Heart left ventricle (tissue), 16 donors: Measurements from ENCODE around the gene FSTL4. TPM values are rescaled to one million over a fixed set of nuclear protein-coding genes. Genes with fewer than 3 reads are reported as not detected.

Experiments used
- ATAC-seq, 4 donors: fragments of 200-7000 bp; cut with Tn5 transposase; one replicate each; pipeline ENCODE4 v1.9.1; 2020 to 2022; ENCODE audit warnings: moderate library complexity in 4 of 4, mild to moderate bottlenecking in 3 of 4, moderate number of reproducible peaks in 1 of 4
- DNase-seq, 5 donors: peaks; one replicate each; pipeline ENCODE4 v3.0.0-alpha.2; 2020
- H3K27ac ChIP-seq, 12 donors: fragments of 200-600 bp; sonication (generic) in 4 of 12; one replicate each; pipeline versions ENCODE4 v1.5.0 to v1.8.0; 2016 to 2022; ENCODE audit warnings: mild to moderate bottlenecking in 2 of 12
- H3K27me3 ChIP-seq, 9 donors: fragments of 200-600 bp; sonication (generic) in 2 of 9; one replicate each; pipeline versions ENCODE4 v1.5.1 to v1.8.0; 2016 to 2022; ENCODE audit warnings: mild to moderate bottlenecking in 3 of 9
- H3K36me3 ChIP-seq, 9 donors: fragments of 200-600 bp; sonication (generic) in 2 of 9; one replicate each; pipeline versions ENCODE4 v1.5.0 to v1.8.0; 2018 to 2022; ENCODE audit warnings: mild to moderate bottlenecking in 2 of 9
- H3K4me1 ChIP-seq, 12 donors: fragments of 200-600 bp; sonication (generic) in 4 of 12; one replicate each; pipeline versions ENCODE4 v1.5.0 to v1.8.0; 2016 to 2022; ENCODE audit warnings: mild to moderate bottlenecking in 3 of 12
- H3K4me3 ChIP-seq, 12 donors: fragments of 200-600 bp; sonication (generic) in 4 of 12; one replicate each; pipeline versions ENCODE4 v1.5.0 to v1.8.0; 2017 to 2022; ENCODE audit warnings: mild to moderate bottlenecking in 9 of 12, moderate library complexity in 4 of 12
- H3K9me3 ChIP-seq, 12 donors: fragments of 200-600 bp; sonication (generic) in 4 of 12; one replicate each; pipeline versions ENCODE4 v1.5.0 to v1.8.0; 2016 to 2022; ENCODE audit warnings: mild to moderate bottlenecking in 1 of 12
- POLR2A ChIP-seq, 2 donors: fragments of 450-650 bp; IDR thresholded peaks; one replicate each; pipeline ENCODE4 v1.6.1; 2017; ENCODE audit warnings: antibody characterized with exemption in 2 of 2, mild to moderate bottlenecking in 2 of 2, moderate library complexity in 2 of 2
- WGBS, 4 donors: extraction: QIAGEN DNeasy Blood & Tissue Kit in 2 of 4; methylation state at CpG; one replicate each; pipeline versions ENCODE4 v1.1.5 to v1.1.7; 2013 to 2018; 5-methylcytosine and 5-hydroxymethylcytosine counted together
- intact Hi-C, 10 donors: fragments of 100-400 bp; cut with DNase I; formaldehyde crosslinking; loops; one replicate each; pipeline versions ENCODE4 v1.11.1 to v1.14.2; 2022
- polyA plus RNA-seq, 2 donors: library from polyadenylated mRNA; stranded (reverse); fragments of 200-250 nt; gene quantifications; one replicate each; pipeline ENCODE4 v1.2.3, GENCODE V29; 2013
- total RNA-seq, 9 donors: library from RNA; depleted of rRNA in 2 of 9; stranded (reverse); fragments of >200 nt in 2 of 9; fragmentation: NEBNext Ultra II Directional in 3 of 9; extraction: Animal tissue kit (Norgen Biotek cat#: 25700) in 3 of 9; gene quantifications; one replicate each; pipeline versions ENCODE4 v1.1.0 to v1.2.4, GENCODE V29; 2016 to 2023
- TF ChIP-seq, protein P1 (sequence below), 12 donors: fragments of 200-600 bp; sonication (generic) in 4 of 12; IDR thresholded peaks; one replicate each; pipeline versions ENCODE4 v1.5.0 to v1.8.0; 2018 to 2022; ENCODE audit warnings: antibody characterized with exemption in 12 of 12, mild to moderate bottlenecking in 5 of 12
- donor health status: ischemic (EF 13 %, LVEDD 7.1; RV severe dilation, severe dysfunction).
- donor health status: healthy with polysubstance abuse.
- donor health status: DM: no; HTN: yes; CAD: no.
- donor health status: DM: no; HTN: no; CAD: no.
- donor health status: ischemic (EF 25% LVEDD 6.9; RV normal size, moderate dysfunction).
- donor health status: ischemic (EF 25% LVEDD 5.7; RV mildly dilated, moderate dysfunction).
- donor health status: healthy.
- donor health status: DM: yes; HTN: yes; CAD: no.
- donor health status: ischemic (EF 35%, LVEDD 5.7; RV mildly dilated, moderate dysfunction).
- donor health status: nonischemic (EF 11% LVEDD 7.7; RV severe dilation, severe dysfunction).
- donor health status: DM: yes; HTN: yes; CAD: no.
- donor health status: PGD.
- donor health status: ischemic (EF 29% LVEDD 5.4; RV normal size, mild dysfunction).
- donor health status: nonischemic (EF 23%, LVEDD 6.1; RV moderate dilation, normal function).

Gene FSTL4
- total and polyA plus RNA-seq, 11 donors = 0.01 to 0.39 (median 0.17) TPM; not detected in 6

- Histone ChIP-seq H3K36me3 (no peaks in the 10 kb centered on the region), H3K27ac (no peak overlapping the region), H3K4me1 (no peaks in the 10 kb centered on the region), H3K9me3 (no peaks in the 10 kb centered on the region), H3K27me3 (peaks cover 0 to 12% (median 0%) of the 10 kb centered on the region in 9 donors), H3K4me3 (no peak overlapping the region)
- TF ChIP-seq POLR2A (IDR thresholded peaks at IDR 0.05) = no peak
- TF ChIP-seq, protein P1, sequence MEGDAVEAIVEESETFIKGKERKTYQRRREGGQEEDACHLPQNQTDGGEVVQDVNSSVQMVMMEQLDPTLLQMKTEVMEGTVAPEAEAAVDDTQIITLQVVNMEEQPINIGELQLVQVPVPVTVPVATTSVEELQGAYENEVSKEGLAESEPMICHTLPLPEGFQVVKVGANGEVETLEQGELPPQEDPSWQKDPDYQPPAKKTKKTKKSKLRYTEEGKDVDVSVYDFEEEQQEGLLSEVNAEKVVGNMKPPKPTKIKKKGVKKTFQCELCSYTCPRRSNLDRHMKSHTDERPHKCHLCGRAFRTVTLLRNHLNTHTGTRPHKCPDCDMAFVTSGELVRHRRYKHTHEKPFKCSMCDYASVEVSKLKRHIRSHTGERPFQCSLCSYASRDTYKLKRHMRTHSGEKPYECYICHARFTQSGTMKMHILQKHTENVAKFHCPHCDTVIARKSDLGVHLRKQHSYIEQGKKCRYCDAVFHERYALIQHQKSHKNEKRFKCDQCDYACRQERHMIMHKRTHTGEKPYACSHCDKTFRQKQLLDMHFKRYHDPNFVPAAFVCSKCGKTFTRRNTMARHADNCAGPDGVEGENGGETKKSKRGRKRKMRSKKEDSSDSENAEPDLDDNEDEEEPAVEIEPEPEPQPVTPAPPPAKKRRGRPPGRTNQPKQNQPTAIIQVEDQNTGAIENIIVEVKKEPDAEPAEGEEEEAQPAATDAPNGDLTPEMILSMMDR (IDR thresholded peaks at IDR 0.05) = no peak
- DNase-seq (no peak), ATAC-seq (no peak)
- 89 to 91% (median 90%) methylated on average over 7 of the region's 7 CpGs for WGBS, 4 donors
- intact Hi-C loops = no loop called here
These were observed 298.3 kb downstream of the FSTL4 start for GRCh38 chr5:133314086-133314485.

GRCh38 chr5:133311176-133311575 is 301.2 kb downstream of the FSTL4 start:
- Histone ChIP-seq H3K4me3 (no peak overlapping the region), H3K27me3 (peaks cover 0 to 5% (median 0%) of the 10 kb centered on the region in 9 donors), H3K36me3 (no peaks in the 10 kb centered on the region), H3K27ac (no peak overlapping the region), H3K9me3 (no peaks in the 10 kb centered on the region), H3K4me1 (no peaks in the 10 kb centered on the region)
- TF ChIP-seq POLR2A (IDR thresholded peaks at IDR 0.05) = no peak
- TF ChIP-seq, protein P1 (IDR thresholded peaks at IDR 0.05) = no peak
- ATAC-seq (no peak), DNase-seq (no peak)
- WGBS, 4 donors = 81 to 96% (median 87%) methylated on average over 4 of the region's 4 CpGs
- intact Hi-C loops = no loop called here

DNA sequence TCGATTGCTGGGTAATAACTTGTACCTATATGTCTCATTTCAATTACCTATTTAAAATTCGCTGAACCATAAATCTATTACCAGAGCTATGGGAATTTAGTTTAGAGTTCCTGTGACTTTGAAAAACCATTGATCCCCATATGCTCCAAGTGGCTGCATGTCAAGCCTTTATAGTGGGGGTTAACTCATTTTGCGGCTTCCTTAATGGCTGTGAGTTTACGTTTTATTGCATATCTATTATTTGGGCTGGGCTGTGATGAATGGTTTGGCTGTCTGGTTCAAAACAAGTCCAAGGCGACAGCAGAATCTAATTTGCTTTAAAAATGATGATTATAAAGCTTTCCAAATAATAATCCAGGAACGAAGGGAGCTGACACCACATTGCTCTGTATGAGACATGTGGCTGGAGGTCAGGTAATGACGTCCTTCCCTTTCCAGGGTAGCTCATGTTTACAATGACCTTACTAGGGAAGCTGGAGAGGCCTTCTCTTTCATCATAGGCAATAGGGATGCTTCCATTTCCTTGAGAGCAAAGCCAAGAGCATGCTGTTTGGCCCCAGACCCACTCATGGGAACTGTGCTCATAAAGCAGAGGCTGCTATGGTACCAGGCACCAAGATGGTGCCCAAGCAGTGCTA is 302.2 kb downstream of the FSTL4 start:
- TF ChIP-seq, protein P1 (IDR thresholded peaks at IDR 0.05) = no peak
- TF ChIP-seq POLR2A (IDR thresholded peaks at IDR 0.05) = no peak

GRCh38 chr5:133309166-133309795 is 303.1 kb downstream of the FSTL4 start:
- no peaks in the 10 kb centered on the region for H3K27me3 ChIP-seq
- H3K4me1 ChIP-seq = no peaks in the 10 kb centered on the region
- H3K36me3 ChIP-seq = no peaks in the 10 kb centered on the region
- WGBS, 4 donors = 69 to 84% (median 72%) methylated on average over 5 to 6 of the region's 6 CpGs
- no peak overlapping the region for H3K27ac ChIP-seq
- no peak overlapping the region for H3K4me3 ChIP-seq
- H3K9me3 ChIP-seq = no peaks in the 10 kb centered on the region
- ATAC-seq (no peak), DNase-seq (no peak)
- intact Hi-C loops = no loop called here
- no peak for TF ChIP-seq POLR2A (IDR thresholded peaks at IDR 0.05)
- TF ChIP-seq, protein P1 (IDR thresholded peaks at IDR 0.05) = no peak

More for the DNA sequence above, 302.2 kb downstream of the FSTL4 start:
- no peak for ATAC-seq
- no peaks in the 10 kb centered on the region for H3K36me3 ChIP-seq
- H3K4me3 ChIP-seq = no peak overlapping the region
- no peaks in the 10 kb centered on the region for H3K27me3 ChIP-seq
- H3K9me3 ChIP-seq = no peaks in the 10 kb centered on the region
- 79 to 85% (median 83%) methylated on average over 7 of the region's 7 CpGs for WGBS, 4 donors
- DNase-seq = no peak
- H3K27ac ChIP-seq = no peak overlapping the region
- intact Hi-C loops = no loop called here
- H3K4me1 ChIP-seq = no peaks in the 10 kb centered on the region
